SW480 (cell line): Measurements from ENCODE around the gene FAM89B.

Source experiments
- DNase-seq: peaks from one replicate; pipeline ENCODE4 v3.0.0-alpha.2; 2016; ENCODE audit warnings: low spot score

Gene FAM89B

DNA sequence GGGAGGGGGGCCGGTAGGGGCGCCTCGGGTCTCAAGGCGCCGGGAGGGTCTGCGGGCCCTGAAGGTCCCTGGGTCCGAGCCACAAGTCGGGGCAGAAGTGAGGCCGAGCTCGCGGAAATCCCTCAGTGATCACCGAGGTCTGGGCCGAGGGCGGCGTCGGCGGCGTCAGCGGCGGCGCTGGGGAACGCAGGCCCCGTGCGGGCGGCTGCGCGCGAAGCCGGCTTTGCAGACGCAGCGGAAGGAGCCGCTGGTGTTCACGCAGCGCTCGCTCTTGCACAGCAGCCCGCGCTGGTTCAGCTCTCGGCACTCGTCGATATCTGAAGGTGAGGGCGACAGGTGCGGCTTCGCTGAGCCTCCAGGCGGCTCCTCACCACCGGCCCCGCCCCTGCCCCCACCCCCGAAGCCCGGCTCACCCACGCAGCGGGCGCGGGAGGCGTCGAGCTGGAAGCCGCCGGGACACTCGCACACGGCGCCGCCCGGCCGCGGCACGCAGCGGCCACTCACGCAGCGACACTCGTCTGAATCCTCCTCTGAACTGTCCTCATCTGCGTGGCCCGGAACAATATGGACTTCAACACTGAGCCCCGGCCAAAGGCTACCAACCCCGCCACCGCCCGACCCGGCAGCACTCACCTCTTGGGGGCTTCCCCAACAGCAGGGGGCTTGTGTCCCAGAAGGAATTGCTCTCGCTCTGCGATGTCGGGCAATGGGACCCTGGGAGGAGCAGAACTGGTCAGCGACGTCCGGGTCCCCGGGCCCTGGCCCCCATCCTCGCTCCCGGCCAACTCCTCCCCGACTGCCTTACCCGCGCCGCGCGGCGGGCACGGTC is 33.2 kb upstream of the FAM89B start:
- DNase-seq: no peak

DNA sequence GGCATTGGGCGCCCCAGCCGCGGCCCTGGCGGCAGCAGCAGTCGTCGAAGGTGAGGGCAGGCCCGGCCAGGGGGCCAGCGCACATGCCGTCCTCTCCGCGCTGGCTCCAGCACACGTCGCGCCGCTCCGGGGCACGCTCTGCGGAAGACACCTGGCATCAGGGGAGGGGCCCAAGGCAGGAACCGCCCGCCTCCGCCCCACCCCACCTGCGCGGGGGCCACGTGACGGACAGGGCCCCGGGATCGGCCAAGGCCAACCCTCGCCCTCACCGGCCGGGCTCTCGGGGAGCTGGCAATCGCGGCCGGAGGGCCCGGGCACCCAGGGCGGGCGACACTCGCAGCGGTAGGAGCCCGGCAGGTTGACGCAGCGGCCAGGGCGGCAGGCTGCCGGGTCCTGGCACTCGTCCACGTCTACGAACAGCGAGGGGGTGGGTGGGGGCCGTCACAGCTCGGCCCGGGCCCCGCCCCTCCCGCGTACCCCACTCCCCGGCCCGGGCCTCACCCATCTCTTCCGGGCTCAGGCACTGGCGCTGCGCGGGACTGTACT is 32.5 kb upstream of the FAM89B start:
- no peak for DNase-seq

DNA sequence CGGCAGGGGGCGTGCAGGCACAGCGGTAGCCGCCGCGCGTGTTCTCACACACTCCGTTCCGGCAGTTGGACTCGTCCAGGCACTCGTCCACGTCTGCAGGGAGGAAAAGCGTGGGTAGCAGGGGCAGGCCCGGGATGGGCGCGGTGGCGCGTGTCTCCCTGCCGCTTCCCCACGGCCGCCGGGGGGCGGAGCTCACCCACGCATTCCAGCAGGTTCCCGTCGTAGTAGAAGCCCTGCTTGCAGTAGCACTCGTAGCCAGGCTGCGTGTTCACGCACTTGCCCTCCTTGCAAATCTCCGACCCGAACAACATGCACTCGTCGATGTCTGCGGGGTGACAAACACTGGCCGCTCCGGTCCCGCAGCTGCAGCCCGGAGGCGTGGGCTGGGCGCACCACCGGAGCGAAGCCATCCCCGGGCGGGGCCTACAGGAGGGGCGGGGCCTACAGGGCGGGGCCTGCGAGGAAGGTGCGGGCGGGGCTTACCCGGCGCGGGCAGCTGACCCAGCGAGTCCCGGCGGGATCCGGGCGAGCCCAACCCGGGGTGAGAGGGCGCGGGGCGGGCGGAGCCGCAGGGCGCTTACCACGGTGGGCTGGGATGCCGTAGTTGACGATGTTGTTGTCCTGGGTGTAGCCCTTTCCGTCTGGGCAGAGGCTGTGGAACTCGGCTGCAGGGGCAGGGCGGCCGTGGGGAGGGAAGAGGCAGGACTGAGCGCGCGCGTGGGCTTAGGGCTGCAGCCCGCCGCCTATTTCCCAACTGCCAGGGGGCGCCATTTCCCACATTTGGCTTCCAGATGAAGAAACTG is 31.8 kb upstream of the FAM89B start:
- peak; percentile 82 for DNase-seq

DNA sequence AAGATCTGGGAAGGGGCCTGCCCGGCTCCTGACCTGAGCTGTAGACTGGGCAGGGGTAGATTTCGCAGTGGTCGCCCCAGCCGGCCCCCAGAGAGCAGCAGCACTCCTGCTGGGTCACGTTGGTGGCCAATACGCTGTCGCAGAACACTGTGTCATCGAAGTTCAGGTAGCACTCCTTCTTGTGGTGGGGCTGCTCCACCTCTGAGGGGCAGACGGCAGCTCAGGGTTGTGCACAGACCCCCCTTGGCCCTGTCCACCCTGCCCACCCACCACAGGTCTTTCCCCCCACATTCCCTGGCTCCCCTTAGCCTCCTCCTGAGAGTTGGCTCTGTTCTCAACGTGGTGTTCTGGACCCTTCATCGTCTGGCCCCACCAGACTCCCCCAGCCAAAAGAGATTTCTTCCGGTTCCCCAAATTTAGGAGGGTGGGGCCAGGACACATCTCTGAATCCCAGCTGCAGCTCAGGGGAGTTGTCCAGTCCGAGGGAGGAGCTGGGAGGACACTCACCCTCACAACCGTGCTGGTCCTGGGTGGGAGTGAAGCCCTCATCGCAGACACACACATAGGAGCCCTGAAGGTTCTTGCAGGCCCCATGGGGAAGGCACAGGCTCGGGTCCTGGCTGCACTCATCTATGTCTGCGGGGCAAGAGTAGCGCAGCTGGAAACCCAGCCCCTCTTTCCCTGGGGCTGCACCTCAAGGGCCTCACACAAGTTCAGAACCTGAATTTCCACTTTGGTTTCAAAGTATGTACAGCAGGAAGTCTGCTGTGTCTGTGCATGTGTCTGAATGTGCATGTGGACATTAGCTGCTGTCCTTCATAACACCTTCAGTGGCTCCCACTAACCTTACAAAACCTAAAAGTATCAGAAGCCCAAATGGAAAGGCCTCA is 31.0 kb upstream of the FAM89B start:
- DNase-seq: no peak

DNA sequence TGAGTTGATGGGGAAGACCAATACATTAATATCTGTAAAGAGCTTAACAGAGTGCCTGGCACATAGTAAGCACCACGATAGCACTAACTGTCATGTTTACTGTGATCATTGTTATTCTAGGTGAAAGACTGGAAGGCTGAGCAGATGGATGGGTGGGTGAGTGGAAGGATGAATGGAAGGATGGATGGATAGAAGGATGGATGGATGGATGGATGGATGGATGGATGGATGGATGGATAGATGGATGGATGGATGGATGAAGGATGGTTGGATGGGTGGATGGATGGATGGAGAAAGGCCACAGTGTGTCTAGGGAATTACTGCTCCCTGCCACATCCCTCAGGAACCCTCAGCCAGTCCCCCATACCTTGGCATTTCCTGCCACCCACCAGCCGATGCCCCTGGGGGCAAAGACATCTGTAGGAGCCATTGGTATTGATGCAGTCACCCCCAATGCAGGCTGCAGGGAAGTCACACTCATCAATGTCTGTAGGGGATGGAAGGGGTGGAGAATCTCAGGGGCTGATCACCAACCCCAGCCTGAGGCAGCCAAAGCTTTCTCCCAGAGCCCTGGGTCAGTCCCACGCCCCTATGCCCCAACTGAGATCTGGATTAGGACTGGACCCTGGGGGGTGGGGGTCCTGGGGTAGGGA is 29.5 kb upstream of the FAM89B start:
- DNase-seq: no peak

DNA sequence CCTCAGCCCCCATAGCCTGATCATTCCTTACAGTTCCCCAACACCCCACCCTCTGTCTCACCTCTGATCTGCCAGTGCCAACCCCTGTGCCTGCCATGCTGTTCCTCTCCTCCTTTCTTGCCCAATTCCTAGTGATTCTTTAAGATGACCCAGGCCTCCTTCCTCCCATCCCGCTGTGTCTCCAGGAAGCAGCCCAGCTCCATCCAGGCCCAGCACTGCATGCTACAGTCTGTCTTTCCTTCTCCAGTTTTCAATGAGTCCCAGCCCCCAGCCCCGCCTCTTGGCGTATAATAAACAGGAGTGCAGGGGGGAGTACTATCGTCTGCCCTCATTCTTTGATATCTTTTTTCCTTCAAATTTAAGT is 26.5 kb upstream of the FAM89B start:
- no peak for DNase-seq

DNA sequence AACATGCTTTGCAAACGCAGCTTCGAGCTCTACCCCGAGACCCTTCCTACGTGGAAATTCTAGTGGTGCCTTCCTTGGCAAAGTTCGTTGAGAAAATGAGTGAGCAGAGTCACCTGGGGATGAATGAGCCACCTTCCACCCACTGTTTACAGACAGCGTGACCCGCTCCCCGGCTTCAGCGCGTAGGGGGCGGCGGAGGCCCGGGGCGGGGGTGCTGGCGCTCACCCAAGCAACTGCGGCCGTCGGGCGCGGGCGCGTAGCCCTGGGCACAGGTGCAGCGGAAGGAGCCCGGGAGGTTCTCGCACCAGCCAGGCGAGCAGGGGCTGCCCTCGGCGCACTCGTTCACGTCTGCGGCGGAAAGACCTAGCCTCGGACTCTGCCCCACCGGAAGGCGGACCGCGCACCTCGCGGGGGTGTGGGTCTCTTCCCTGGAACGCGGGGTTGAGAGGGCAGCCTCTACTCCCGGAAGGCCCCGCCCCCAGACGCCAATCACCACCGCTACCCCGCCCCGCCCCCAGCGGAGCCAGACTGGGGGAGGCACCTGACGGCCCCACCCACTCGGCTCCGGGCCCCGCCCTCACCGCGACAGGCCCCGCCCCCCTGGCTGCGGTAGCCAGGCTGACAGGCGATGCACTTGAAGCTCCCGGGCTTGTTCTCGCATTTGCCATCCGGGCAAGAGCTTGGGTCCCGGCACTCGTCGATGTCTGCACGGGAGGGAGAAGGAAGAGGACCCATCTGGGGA is 25.9 kb upstream of the FAM89B start:
- DNase-seq: no peak

DNA sequence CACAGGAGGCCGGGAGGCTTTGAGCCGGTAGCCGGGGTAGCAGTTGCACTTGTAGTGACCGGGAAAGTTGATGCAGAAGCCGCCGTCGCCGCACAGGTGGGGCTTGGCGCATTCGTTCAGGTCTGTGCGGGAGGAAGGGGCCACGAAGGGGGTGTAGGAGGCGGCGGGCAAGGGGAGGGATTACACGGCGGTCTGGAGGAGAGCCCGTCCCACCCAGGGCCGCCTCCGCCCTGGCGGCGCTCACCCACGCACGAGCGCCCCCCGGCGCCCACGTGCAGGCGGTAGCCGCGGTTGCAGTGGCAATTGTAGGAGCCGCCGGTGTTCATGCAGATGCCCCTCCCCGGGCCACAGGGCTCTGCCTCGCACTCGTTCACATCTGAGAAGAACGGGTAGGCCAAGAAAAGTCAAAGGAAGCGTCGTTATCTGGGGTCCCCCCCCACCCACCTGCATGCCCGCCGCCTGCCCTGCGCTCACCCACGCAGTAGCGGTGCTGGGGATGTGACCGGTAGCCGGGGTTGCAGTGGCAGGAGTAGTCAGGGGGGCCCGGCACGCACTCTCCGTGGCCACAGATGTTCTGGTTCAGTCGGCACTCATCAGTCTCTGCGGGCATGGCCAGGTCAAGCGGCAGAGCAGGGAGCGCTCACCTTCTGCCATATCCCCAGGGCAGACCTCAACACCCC is 24.8 kb upstream of the FAM89B start:
- DNase-seq: no peak

DNA sequence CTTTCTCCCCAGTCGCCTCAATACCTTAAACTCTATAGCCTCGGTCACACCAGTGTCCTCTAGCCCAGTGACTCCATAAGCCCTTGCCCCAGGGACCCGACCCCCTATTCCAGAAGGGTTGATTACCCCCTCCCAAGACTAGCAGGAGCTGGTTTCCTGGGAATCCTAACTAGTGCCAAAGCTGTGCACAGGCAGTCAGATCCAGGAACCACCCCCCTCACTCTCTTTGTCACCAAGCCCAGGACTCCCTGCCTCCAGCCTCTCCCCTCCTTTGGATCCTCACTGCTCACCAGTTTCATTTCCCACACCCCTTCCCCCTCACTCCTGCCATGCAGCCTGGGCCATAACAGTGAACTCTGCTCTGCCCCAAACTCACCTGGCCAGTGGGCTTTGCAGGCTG is 23.9 kb upstream of the FAM89B start:
- no peak for DNase-seq

DNA sequence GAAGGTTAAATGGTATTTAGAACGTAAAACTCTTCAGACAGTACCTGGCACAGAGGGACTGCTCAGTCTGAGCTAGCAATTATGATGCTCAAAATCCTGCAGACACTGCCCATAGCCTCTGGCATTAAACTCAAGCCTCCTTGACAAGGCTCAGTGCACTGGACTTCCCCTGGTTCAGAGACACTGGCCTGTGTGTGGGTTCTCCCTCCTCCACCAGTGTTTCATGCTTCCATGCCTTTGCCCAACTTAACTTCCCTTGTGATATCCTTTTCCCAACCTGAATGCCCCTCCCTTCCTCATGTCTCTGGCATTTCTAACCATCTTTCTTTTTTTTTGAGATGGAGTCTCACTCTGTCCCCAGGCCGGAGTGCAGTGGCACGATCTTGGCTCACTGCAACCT is 23.2 kb upstream of the FAM89B start:
- no peak for DNase-seq

DNA sequence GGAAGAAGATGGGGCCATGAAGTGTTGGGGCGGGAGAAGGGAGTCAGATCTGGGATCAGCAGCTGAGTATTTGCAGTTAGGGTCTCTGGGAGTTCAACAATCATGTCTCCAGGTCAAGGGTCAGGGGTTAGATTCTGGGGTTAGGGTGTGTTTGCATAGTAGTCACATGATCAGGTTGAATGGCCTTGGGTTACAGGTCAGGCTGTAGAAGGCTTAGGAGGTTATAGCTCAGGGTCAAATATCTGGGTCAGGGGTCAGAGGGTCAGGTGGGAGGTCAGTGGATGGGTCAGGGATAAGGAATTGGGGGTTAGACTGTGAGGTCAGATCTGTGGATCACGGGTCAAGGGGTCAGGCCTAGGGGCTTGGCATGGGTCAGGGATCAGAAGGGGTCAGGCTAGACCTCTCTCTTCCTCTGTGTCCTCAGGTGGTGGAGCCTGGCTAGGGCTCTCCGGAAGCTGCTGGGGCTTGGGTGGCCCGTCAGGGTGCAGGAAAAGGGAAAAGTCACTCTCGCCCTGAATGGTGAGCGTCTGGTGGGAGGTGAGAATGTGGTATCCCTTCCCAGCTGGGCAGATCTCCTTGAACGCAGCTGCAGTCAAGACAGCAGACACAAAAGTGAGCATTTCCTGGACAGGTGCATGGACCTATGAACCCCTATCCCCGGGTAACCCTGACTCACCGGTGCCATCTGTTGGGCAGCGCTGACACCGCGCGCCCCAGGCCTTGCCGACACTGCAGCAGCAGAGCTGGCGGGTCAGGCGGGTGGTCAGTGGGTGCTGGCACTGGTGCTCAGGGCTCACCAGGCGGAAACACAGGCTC is 20.6 kb upstream of the FAM89B start:
- peak; percentile 75 for DNase-seq

DNA sequence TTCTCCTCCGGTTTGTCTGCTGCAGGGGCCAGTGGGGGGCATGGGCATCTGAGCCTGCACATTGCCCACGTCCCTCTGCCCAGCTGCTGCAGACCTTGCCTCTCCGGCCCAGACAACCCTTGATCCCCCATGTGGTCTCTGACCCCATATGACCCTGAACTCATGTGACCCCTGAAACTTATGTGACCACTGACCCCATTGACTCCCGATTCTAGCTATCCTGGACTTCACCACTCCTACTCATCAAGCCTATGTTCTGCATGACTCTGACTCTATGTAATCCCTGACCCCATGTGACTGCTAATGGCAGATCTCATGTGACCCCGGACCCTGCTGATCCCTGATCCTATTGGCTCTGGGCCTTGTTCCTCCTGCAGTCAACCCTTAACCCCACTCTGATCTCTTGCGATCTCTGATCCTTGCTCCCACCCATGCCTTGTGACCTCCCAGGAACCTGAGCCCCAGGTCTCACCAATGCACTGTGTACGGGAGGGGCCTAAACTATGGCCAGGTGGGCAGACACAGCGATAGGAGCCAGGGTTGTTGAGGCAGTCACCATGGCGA is 19.9 kb upstream of the FAM89B start:
- no peak for DNase-seq

DNA sequence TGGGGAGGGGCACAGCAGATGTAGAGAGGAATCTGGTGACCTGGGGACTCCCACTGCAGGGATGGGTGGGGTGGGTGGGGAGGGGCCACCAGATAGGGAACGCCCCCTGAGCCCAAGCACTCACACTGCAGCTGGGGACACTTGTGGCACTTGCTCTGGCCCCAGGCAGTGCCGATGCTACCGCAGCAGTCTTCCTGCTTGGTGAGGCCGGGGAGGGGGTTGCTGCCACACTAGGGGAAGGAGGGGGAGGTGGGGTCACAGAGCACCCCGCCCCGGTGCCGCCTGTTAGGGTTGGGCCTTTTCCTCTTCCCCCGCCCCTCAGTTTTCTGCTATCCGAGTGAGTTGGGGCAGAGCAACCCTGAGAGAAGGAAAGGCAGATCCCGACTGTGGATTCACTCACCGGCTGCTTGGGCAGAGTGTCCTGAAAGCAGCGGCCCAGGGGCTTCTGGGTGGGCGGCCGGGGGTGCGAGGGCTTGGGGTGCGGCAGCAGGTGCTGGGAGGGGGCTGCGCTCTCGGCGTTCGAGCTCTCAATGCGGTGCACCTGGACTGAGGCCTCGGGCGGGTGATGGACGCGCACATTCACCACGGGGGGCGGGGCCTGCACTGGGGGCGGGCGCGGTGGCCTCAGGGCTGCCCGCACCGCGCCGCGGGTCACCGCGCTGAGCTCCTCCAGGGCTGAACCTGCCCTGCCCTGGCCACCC is 18.9 kb upstream of the FAM89B start:
- no peak for DNase-seq

DNA sequence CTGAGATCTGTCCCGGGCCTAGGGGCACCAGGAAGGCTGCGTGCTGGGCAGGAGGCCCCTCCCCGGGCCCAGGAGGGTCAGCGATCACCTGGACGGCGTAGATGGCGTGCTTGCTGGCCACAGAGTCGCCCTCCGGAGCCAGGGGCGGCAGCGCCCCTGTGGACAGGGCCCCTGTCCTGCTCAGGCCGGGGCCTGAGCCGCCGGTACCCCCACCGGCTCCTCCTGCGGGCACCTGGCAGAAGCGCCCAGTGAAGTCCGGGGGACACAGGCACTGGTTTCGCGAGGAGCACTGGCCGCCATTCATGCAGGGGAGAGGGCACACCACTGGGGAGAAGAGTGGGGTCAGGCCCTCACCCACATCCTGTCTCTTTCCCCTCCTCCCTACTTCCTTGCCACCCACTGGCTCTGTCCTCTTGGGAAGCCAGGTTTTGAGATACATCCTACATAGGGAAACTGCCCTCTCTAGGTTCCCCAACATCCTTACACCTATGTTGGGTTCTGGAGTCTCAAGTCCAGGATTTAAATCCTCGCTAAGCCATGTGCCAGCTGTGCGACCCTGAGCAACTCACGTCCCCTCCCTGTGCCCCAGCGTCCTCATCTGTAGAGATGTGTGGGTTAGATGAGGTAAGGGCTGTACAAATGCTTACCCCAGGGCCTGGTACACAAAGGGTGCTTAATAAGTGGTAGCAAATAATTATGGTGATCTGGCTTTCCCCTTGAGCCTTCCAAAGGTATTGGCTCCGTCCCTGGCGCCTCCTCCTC is 18.1 kb upstream of the FAM89B start:
- no peak for DNase-seq

DNA sequence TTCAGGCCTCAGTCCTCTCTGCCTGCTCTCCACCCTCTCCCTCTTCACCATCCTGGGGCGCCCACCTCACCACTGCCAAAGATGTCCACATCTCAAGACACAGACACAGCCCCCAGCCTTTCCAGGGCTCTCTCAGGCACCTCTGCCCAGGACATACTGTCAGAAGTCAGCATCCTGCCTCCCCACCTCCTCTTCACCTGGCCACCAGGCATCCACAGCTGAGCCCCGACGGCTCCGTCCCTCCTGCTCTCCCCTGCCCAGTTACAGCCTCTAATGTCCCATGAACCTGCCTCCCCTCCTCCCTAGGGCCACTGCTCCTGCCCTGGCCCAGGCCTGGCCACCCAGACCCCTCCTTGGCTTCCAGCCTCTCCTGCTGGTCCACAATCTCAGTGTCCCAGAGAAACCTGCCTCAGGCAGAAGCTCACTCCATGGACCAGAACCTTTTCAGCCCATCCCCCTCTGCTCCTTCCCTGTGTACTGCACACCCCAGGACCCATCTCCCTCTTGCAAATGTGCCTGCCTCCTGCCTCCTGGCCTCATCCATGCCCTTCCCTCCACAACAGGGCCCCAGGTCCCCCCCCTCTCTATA is 17.4 kb upstream of the FAM89B start:
- DNase-seq: no peak

DNA sequence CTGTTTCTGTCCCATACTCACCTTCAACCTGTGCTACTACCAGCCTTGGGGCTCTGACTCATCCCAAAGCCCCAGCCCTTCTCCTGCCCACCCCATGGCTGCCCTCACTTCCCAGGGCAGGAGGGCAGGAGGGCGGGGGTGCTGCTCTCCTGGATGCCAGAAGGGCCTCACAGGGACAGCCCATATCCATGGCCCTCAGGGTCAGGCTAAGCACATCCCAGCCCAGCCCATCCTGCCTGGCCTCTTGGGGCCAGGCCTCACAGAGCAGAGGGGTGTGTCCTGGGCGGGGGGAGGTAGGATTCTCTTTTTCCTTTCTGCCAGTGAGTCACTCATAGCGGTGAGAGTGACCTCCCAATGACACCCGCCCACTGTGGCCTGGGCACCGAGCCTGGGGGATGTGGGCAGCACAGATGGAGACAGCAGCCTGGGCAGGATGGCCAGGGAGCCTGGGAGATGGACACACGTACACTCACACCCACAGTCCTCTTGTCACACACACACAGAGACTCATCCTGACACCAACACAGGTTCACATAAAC is 16.6 kb upstream of the FAM89B start:
- peak; percentile 95 for DNase-seq
